Right lobe of liver (tissue), 4 donors: ENCODE results near the gene CTDP1.

Experiments
- POLR2A ChIP-seq: fragments of 450-650 bp; IDR thresholded peaks from one replicate; pipeline ENCODE4 v1.6.1; 2017; ENCODE audit warnings: antibody characterized with exemption, mild to moderate bottlenecking
- TF ChIP-seq, protein P1 (sequence below), 4 donors: fragments of 200-600 bp in 3 of 4; fragments of 450-650 bp in 1 of 4; IDR thresholded peaks; one replicate each; pipeline versions ENCODE4 v1.5.1 to v1.8.0; 2016 to 2022; ENCODE audit warnings: antibody characterized with exemption in 4 of 4, mild to moderate bottlenecking in 2 of 4
- donor health status: DM: no; HTN: no; CAD: no.
- donor health status: DM: no; HTN: no; CAD: no.
- donor health status: DM: no; HTN: yes; CAD: no.

DNA sequence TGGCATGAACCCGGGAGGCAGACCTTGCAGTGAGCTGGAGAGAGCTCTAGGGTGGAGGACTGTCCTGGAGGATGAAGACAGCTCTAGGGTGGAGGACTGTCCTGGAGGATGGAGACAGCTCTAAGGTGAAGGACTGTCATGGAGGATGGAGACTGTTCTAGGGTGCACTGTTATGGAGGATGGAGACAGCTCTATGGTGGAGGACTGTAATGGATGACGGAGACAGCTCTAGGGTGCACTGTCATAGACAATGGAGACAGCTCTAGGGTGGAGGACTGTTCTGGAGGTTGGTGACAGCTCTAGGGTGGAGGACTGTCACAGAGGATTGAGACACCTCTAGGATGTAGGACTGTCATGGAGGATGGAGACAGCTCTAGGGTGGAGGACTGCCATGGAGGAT lies 97.1 kb downstream of the CTDP1 start:
- TF ChIP-seq POLR2A = no peak
- TF ChIP-seq, protein P1, sequence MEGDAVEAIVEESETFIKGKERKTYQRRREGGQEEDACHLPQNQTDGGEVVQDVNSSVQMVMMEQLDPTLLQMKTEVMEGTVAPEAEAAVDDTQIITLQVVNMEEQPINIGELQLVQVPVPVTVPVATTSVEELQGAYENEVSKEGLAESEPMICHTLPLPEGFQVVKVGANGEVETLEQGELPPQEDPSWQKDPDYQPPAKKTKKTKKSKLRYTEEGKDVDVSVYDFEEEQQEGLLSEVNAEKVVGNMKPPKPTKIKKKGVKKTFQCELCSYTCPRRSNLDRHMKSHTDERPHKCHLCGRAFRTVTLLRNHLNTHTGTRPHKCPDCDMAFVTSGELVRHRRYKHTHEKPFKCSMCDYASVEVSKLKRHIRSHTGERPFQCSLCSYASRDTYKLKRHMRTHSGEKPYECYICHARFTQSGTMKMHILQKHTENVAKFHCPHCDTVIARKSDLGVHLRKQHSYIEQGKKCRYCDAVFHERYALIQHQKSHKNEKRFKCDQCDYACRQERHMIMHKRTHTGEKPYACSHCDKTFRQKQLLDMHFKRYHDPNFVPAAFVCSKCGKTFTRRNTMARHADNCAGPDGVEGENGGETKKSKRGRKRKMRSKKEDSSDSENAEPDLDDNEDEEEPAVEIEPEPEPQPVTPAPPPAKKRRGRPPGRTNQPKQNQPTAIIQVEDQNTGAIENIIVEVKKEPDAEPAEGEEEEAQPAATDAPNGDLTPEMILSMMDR (IDR thresholded peaks at IDR 0.05) = no peak
